GM12864 (cell line): Measurements from ENCODE around the gene LIN37.

Source experiments
- DNase-seq: peaks from one replicate; pipeline ENCODE4 v3.0.0-alpha.2; 2011; ENCODE audit warnings: low read depth
- H3K4me3 ChIP-seq: 2 replicates; pipeline ENCODE4 v1.5.1; 2011; ENCODE audit warnings: mild to moderate bottlenecking, low read depth, low read length, control low read depth
- CTCF ChIP-seq: IDR thresholded peaks from 2 replicates; pipeline ENCODE4 v1.5.1; 2011; ENCODE audit warnings: low read depth, mild to moderate bottlenecking, moderate library complexity, low read length, control low read depth, inconsistent platforms; ENCODE audit errors: missing control alignments

Gene LIN37

GRCh38 chr19:35738021-35738886 is 10.1 kb upstream of the LIN37 start:
- H3K4me3 ChIP-seq = no peak overlapping the region
- DNase-seq = no peak
- no peak for TF ChIP-seq CTCF

GRCh38 chr19:35738887-35739229 is 9.5 kb upstream of the LIN37 start:
- TF ChIP-seq CTCF = no peak
- H3K4me3 ChIP-seq = no peak overlapping the region
- DNase-seq = no peak

- peak overlapping the region; percentile 65 for H3K4me3 ChIP-seq
- TF ChIP-seq CTCF = no peak
- DNase-seq = no peak
Observed at GRCh38 chr19:35739275-35740107, 8.9 kb upstream of the LIN37 start.

GRCh38 chr19:35740108-35740422 is 8.3 kb upstream of the LIN37 start:
- TF ChIP-seq CTCF = no peak
- H3K4me3 ChIP-seq = peak overlapping the region; percentile 65
- DNase-seq = no peak

GRCh38 chr19:35740423-35741202 is 7.8 kb upstream of the LIN37 start:
- peak; percentile 86 for DNase-seq
- peak overlapping the region; percentile 65 for H3K4me3 ChIP-seq
- TF ChIP-seq CTCF = no peak

- TF ChIP-seq CTCF = peak; percentile 33
- DNase-seq = no peak
- peak overlapping the region; percentile 65 for H3K4me3 ChIP-seq
Observed at GRCh38 chr19:35741203-35741515, 7.2 kb upstream of the LIN37 start.
